Left cardiac atrium (tissue), 4 donors: ENCODE data around the gene HM13. TPM values are rescaled to one million over a fixed set of nuclear protein-coding genes. Genes with fewer than 3 reads are reported as not detected.
"Not testable (repeated sequence)": the region's sequence is repeated elsewhere in the genome, so short reads cannot be mapped to it uniquely, and the experiment has no call there.

Source experiments
- ATAC-seq, 2 donors: fragments of 200-7000 bp; cut with Tn5 transposase; one replicate each; pipeline ENCODE4 v1.9.1; 2020; ENCODE audit warnings: mild to moderate bottlenecking in 2 of 2, moderate library complexity in 2 of 2
- DNase-seq: peaks from one replicate; pipeline ENCODE4 v3.0.0-alpha.2; 2020
- intact Hi-C, 2 donors: fragments of 100-400 bp; cut with DNase I; formaldehyde crosslinking; loops; one replicate each; pipeline versions ENCODE4 v1.14.1 to v1.15.1; 2022 to 2023
- long read RNA-seq: library from polyadenylated mRNA; unstranded; transcript quantifications from one replicate; pipeline ENCODE4 v2.0.0, GENCODE V29; 2021
- total RNA-seq, 2 donors: library from RNA; stranded (reverse); fragmentation: NEBNext Ultra II Directional; extraction: Animal tissue kit (Norgen Biotek cat#: 25700); gene quantifications; one replicate each; pipeline ENCODE4 v1.2.1, GENCODE V29; 2021
- donor health status: DM: no; HTN: yes; CAD: no.
- donor health status: DM: no; HTN: yes; CAD: no; lungs with severe emphysema.
- donor health status: DM: yes; HTN: yes; CAD: no.
- donor health status: Dilated cardiomyopathy.

Gene HM13
- total RNA-seq: 10 to 100 TPM; 64.9 to 88.9 TPM
- long read RNA-seq, transcript HM13-204 (13 exons, 3,810 nt): minor isoform, 14 of 157 reads
- long read RNA-seq, transcript HM13-202 (12 exons, 1,606 nt): major isoform, 68 of 157 reads
- long read RNA-seq, transcript HM13-201 (13 exons, 1,809 nt): minor isoform, 41 of 157 reads
- long read RNA-seq, partial matches to known transcripts: 6 of 157 reads
- long read RNA-seq, other reads (novel, unspliced or antisense): 22 of 157 reads

- ATAC-seq: peak; percentile 95 to 98
- peak; percentile 93 for DNase-seq
- intact Hi-C loops: no loop called here
Measured at GRCh38 chr20:31514154-31515071, at the start of gene HM13. HM13 (plus strand) TSS chr20:31514442; CDS start chr20:31514552, 110 bp downstream.

- DNase-seq, intact Hi-C loops, ATAC-seq: not testable (repeated sequence)
Measured at GRCh38 chr20:31470946-31471345, 43.3 kb upstream of the HM13 start.

- ATAC-seq (no peak), DNase-seq (peak; percentile 54)
- intact Hi-C loops: no loop called here
Measured at GRCh38 chr20:31472395-31473330, 41.6 kb upstream of the HM13 start.

DNA sequence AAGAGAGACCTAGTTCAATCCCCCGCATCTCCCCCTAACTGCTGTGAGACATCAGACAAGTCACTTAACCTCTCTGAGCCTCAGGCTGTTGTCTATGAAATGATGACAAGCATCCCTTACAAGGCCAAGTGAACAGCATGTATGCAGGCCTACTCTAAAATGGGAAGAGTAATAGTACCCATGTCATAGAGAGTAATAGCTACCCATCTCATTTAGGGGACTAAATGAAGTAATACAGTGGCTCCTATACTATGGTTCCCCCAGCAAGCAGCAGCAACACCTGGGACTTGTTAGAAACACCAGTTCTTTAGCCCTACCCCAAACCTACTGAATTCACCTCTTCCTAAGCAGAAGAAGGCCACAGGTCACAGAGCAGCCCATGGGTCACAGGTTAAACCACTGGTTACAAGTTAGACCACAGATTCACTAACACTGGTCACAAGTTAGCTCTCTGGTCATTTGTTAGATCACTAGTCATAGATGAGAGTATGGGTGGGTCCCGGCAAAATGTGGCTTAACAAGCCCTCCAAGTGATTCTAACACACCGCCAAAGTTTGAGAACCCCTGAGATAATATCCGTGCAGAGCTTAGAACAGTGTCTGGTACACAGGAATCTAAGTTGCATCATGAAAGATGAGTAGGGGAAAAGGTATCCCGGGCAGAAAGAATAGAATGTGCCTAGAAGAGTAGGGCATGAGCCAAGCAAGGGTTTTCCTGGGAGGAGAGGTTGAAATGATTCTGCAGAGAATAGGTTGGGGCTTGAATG, 40.7 kb upstream of the HM13 start:
- DNase-seq: no peak
- intact Hi-C loops: no loop called here
- no peak for ATAC-seq

GRCh38 chr20:31474097-31474436, 40.2 kb upstream of the HM13 start:
- intact Hi-C loops: no loop called here

DNA sequence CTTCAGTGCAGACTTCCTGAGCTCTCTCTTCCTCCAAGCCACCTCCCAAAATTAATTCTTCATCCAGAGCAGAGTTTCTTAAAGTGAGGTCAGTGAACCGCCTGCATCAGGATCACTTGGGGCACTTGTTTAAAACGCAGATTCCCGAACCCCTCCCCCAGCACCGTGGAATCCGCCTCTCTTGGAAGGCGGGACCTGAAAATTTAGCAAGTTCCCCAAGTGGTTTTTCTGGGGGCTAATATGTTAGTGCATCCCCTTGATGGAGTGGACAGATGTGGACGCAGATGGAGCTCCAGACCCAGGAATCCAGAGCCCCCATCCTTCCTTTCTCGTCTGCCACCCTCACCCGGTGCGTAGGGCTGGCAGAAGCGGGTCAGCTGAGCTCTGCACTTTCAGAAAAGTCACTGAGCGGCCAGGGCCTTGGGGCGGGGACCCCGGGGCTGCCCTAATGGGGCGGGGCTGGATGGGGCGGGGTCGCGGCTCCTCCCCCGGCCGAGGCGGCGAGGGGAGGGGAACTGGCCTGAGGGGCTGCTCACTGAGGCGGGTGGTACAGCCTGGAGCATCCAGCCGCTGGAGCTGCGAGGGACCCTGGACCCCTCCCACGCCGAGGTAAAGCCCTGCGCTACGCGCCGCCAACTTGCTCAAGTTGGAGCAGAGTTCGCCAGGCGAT, 39.3 kb upstream of the HM13 start, which contains the start of the genes DEFB124 and REM1:
Gene DEFB124, minus strand, starts transcription at position 370 of the 670 bp plus-strand sequence. CDS start 2,114 bp downstream, outside the sequence.
Gene REM1, plus strand, starts transcription at position 531 of the 670 bp plus-strand sequence. CDS start 1,158 bp downstream, outside the sequence.
- intact Hi-C loops: no loop called here
- ATAC-seq (peak; percentile 87 to 92), DNase-seq (peak; percentile 73)

More at GRCh38 chr20:31474097-31474436, 40.2 kb upstream of the HM13 start:
- ATAC-seq: no peak
- no peak for DNase-seq

- DNase-seq (no peak), ATAC-seq (peak; percentile 19 to 32)
- intact Hi-C loops: no loop called here
Measured at GRCh38 chr20:31475472-31476293, 38.6 kb upstream of the HM13 start.

GRCh38 chr20:31476294-31476585, 38.0 kb upstream of the HM13 start:
- intact Hi-C loops: no loop called here
- DNase-seq (no peak), ATAC-seq (no peak)

DNA sequence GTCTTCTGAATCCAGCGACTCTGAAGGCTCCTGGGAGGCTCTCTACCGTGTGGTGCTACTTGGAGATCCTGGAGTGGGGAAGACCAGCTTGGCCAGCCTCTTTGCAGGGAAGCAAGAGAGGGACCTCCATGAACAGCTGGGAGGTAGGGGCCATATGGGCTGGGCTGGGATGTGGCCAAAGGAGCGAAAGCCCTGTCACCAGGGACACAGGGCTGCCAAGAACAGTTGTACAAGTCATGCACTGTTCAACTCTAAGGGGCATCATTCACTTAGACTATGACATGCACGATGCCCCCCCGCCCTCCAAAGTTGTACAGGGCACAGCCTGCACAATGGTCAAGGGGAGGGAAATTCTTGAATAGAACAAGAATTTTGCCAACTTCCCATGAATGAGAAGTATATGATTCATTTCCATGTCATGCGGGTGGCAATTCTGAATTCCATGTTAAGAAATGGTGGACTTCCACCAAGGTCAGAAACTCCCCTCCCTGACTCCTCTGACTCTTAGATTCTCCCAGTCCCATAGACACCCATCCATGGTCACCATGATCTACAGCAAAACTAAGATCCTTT, 37.5 kb upstream of the HM13 start:
- intact Hi-C loops: no loop called here
- no peak for DNase-seq
- peak in 1 of 2 donors; percentile 18 for ATAC-seq

DNA sequence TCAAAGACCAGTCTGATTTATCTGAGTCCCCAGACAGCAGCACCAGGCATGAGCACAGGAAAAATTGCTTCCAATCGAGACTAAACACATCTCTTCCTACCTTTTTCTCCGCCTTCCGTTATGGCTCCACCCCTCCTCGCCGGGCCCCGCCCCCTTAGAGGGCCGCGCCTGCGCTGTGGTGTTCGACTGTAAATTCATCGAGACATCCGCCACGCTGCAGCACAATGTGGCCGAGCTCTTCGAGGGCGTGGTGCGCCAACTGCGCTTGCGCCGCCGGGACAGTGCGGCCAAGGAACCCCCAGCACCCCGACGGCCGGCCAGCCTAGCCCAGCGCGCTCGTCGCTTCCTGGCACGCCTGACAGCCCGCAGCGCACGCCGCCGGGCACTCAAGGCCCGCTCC, 30.2 kb upstream of the HM13 start:
- DNase-seq (no peak), ATAC-seq (peak in 1 of 2 donors; percentile 33)
- intact Hi-C loops: no loop called here

DNA sequence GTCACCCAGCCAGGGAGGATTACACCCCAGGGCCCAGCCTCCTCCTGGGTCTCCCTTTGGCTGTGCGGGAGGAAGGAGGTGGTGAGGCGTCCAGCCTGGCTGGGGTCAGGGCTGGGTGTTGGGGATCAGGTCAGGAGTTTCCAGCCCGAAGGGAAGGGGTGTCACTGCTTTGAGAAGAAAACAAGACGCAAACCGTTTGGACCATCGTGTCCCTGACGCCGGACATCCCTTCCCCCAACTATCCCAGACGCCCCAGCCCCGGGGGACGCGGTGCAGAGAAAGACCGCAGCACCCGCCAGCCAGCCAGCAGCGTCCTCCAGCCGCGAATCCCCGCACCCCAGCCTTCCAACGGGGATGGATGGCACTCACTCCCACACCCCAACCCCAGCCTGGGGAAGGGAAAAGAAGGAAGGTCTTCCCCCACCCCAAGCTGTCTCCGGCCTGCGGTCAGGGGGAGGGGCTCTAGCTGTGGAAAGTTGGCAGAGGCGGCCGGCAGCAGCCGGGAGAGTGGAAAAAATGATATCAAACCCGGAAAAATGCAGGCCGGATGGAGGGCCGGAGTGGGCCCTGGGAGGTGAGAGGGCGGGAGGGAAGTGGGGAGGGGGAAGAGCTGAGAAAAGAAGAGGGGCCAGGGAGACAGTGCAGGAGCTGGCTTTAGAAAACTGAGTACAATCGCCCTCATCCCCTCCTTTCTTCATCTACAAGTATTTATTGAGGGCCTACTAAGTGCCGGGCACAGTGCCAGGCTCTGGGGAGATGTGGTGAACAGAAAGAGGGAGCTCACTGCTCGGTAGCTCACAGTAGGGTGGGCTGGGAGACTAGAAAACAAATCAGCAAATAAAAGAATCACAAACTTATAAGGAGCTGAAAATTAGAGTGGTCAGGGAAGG, 28.5 kb upstream of the HM13 start:
- peak; percentile 84 to 88 for ATAC-seq
- intact Hi-C loops: no loop called here
- DNase-seq: peak; percentile 84

DNA sequence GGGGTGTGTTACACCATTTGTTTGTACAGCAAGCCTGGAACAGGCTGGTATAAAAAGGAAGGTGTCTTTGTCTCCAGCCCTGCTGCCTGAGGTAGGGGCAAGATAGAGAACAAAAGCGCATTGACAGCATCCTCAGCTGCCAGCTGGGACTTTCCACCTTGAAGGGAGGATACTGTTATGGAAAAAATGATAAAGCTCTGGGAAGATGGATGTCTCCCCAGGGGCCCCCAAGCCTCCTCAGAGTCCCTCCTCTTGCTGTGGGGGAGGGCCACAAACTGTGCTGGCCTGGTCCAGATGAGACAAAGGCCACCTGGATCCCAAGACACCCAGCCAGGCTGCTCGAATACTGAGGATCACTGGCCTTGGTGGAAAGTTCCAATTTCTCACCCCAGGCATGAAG, 26.1 kb upstream of the HM13 start:
- intact Hi-C loops: no loop called here
- no peak for ATAC-seq
- no peak for DNase-seq

- ATAC-seq: no peak
- intact Hi-C loops: no loop called here
- DNase-seq: no peak
Measured at GRCh38 chr20:31489152-31489551, 25.1 kb upstream of the HM13 start.

DNA sequence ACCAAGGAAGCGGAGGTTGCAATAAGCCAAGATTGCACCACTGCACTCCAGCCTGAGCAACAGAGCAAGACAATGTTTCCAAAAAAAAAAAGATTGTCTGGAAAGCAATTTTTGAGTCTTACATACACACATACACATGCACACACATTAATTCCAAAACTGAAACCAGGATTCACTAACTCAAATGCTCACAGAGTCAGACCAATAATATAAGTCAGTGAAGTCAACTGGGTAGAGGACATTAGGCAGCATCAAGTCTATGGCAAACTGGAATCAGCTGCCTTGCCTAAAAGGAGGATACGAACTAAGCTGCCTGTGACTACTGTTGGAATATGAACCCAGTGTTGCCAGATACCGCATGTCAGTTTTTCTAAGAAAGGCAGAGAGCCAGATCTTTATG, 23.5 kb upstream of the HM13 start:
- intact Hi-C loops: no loop called here
- no peak for ATAC-seq
- DNase-seq: no peak

- intact Hi-C loops: no loop called here
- ATAC-seq (no peak), DNase-seq (no peak)
Measured at GRCh38 chr20:31494131-31494530, 20.1 kb upstream of the HM13 start.

DNA sequence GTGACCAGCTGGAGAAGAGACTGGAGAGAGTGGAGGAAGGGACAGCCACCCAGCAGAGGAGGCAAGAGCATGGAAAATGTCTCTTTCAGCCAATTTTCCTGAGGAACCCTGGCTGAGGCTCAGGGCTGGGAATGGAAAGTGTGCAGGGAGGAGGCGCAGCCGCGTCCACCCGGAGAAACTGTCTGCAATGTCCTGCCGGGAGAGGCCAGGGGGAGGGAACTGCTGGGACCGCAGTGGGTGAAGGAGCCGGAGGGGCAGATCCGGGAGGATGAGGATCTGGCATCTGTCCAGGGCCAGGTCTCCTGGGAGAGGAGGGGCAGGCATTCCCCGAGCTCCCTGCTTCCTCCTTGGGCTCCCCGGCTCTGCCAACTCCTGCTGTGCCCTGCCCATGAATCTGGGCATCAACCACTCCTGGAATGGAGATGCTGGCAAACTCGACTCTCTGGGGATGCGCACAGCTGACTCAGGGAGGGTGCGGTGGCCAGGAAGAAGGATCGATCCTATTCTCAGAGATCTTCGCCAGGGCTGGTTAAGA, 17.4 kb upstream of the HM13 start:
- intact Hi-C loops: no loop called here
- ATAC-seq: peak; percentile 89 to 91

More for the DNA sequence above, 17.4 kb upstream of the HM13 start:
- peak; percentile 87 for DNase-seq
